Stomach (tissue), 4 donors: ENCODE data around the gene GNAS.

ENCODE experiments used
- CTCF ChIP-seq, 7 experiments: fragments of 450-650 bp in 4 of 7; fragments of 200-600 bp in 3 of 7; sonication (generic) in 3 of 7; IDR thresholded peaks; one replicate each; pipeline ENCODE4 v1.5.1; 2016 to 2019; ENCODE audit warnings: antibody characterized with exemption in 7 of 7, control low read depth in 2 of 7, mild to moderate bottlenecking in 1 of 7
- EP300 ChIP-seq: sonication (generic); formaldehyde crosslinking; IDR thresholded peaks from one replicate; pipeline ENCODE4 v1.6.1; 2017; ENCODE audit warnings: antibody characterized with exemption
- POLR2A ChIP-seq, 4 donors: fragments of 450-650 bp; IDR thresholded peaks; one replicate each; pipeline ENCODE4 v1.6.1; 2016; ENCODE audit warnings: antibody characterized with exemption in 4 of 4, control low read depth in 2 of 4, mild to moderate bottlenecking in 1 of 4, moderate library complexity in 1 of 4
- POLR2AphosphoS5 ChIP-seq, 3 donors: sonication (generic); formaldehyde crosslinking; IDR thresholded peaks; one replicate each; pipeline ENCODE4 v1.6.1; 2016; ENCODE audit warnings: antibody characterized with exemption in 3 of 3

- TF ChIP-seq CTCF (IDR thresholded peaks at IDR 0.05): peak in 2 of 7 experiments; percentile 7 to 12
- no peak for TF ChIP-seq POLR2A (IDR thresholded peaks at IDR 0.05)
- no peak for TF ChIP-seq EP300
- TF ChIP-seq POLR2AphosphoS5 (IDR thresholded peaks at IDR 0.05): no peak
Measured at GRCh38 chr20:58839474-58839874, 13.0 kb upstream of the GNAS start.
